ENCODE measurements around the gene MBD6.
A peak's percentile ranks its signal among the peaks of the same experiment; 100 is the strongest.

MBD6 gene

GRCh38 chr12:57545809-57546437 lies 23.3 kb downstream of the MBD6 start:
- Mint-ChIP-seq H3K4me1 (peaks cover 50% of the 10 kb centered on the region), H3K36me3 (peaks cover 3% of the 10 kb centered on the region), H3K27ac (peak overlapping the region; percentile 85), H3K9me3 (no peaks in the 10 kb centered on the region), H3K4me3 (peak overlapping the region; percentile 93), H3K27me3 (peaks cover 8% of the 10 kb centered on the region)
- no peak for ATAC-seq

GRCh38 chr12:57546438-57547287 lies 24.0 kb downstream of the MBD6 start, which contains the start of gene DCTN2:
Gene DCTN2 (minus strand): TSS chr12:57547192. CDS start chr12:57547063, 129 bp downstream.
- peak within 1 kb of the TSS; percentile 93 for H3K4me3 Mint-ChIP-seq
- peak within 1 kb of the TSS; percentile 85 for H3K27ac Mint-ChIP-seq
- peaks cover 50% of the 10 kb centered on the region for H3K4me1 Mint-ChIP-seq
- peaks cover 8% of the 10 kb centered on the region for H3K27me3 Mint-ChIP-seq
- H3K9me3 Mint-ChIP-seq, result no peaks in the 10 kb centered on the region
- ATAC-seq, result peak; percentile 98
- H3K36me3 Mint-ChIP-seq, result no peaks in the 10 kb centered on the region

- Mint-ChIP-seq H3K9me3 (no peaks in the 10 kb centered on the region), H3K27ac (peak overlapping the region; percentile 85), H3K4me3 (peak overlapping the region; percentile 93), H3K4me1 (peaks cover 50% of the 10 kb centered on the region), H3K27me3 (peaks cover 8% of the 10 kb centered on the region), H3K36me3 (no peaks in the 10 kb centered on the region)
- no peak for ATAC-seq
Measured at GRCh38 chr12:57547288-57548012, 24.8 kb downstream of the MBD6 start.

GRCh38 chr12:57548013-57548315 lies 25.3 kb downstream of the MBD6 start:
- no peak overlapping the region for H3K4me3 Mint-ChIP-seq
- no peak for ATAC-seq
- no peak overlapping the region for H3K27ac Mint-ChIP-seq

GRCh38 chr12:57548488-57548887 lies 25.9 kb downstream of the MBD6 start:
- Mint-ChIP-seq H3K27me3 (peaks cover 11% of the 10 kb centered on the region), H3K4me3 (no peak overlapping the region), H3K9me3 (no peaks in the 10 kb centered on the region), H3K4me1 (peaks cover 50% of the 10 kb centered on the region), H3K36me3 (no peaks in the 10 kb centered on the region), H3K27ac (no peak overlapping the region)
- no peak for ATAC-seq

More at GRCh38 chr12:57548013-57548315, 25.3 kb downstream of the MBD6 start:
- H3K4me1 Mint-ChIP-seq, result peaks cover 50% of the 10 kb centered on the region
- H3K27me3 Mint-ChIP-seq, result peaks cover 8% of the 10 kb centered on the region
- no peaks in the 10 kb centered on the region for H3K9me3 Mint-ChIP-seq
- no peaks in the 10 kb centered on the region for H3K36me3 Mint-ChIP-seq

GRCh38 chr12:57549203-57549908 lies 26.7 kb downstream of the MBD6 start:
- Mint-ChIP-seq H3K4me3 (peak overlapping the region; percentile 79), H3K9me3 (no peaks in the 10 kb centered on the region), H3K4me1 (peaks cover 50% of the 10 kb centered on the region), H3K27me3 (peaks cover 16% of the 10 kb centered on the region), H3K36me3 (no peaks in the 10 kb centered on the region), H3K27ac (peak overlapping the region; percentile 45)
- no peak for ATAC-seq

GRCh38 chr12:57549909-57550640 lies 27.5 kb downstream of the MBD6 start, which contains the start of gene KIF5A:
Gene KIF5A (plus strand): TSS chr12:57550044. CDS start chr12:57550272, 228 bp downstream.
- Mint-ChIP-seq H3K9me3 (no peaks in the 10 kb centered on the region), H3K27me3 (peaks cover 16% of the 10 kb centered on the region), H3K4me1 (peaks cover 45% of the 10 kb centered on the region), H3K27ac (peak within 1 kb of the TSS; percentile 45), H3K36me3 (no peaks in the 10 kb centered on the region), H3K4me3 (peak within 1 kb of the TSS; percentile 79)
- ATAC-seq, result peak; percentile 54

- ATAC-seq, result no peak
- Mint-ChIP-seq H3K9me3 (no peaks in the 10 kb centered on the region), H3K27me3 (peaks cover 16% of the 10 kb centered on the region), H3K36me3 (no peaks in the 10 kb centered on the region), H3K27ac (no peak overlapping the region), H3K4me3 (peak overlapping the region; percentile 79), H3K4me1 (peaks cover 36% of the 10 kb centered on the region)
Measured at GRCh38 chr12:57550641-57551549, 28.3 kb downstream of the MBD6 start.

GRCh38 chr12:57551637-57552305 lies 29.1 kb downstream of the MBD6 start:
- Mint-ChIP-seq H3K9me3 (no peaks in the 10 kb centered on the region), H3K4me3 (no peak overlapping the region), H3K36me3 (no peaks in the 10 kb centered on the region), H3K27me3 (peaks cover 16% of the 10 kb centered on the region), H3K27ac (no peak overlapping the region), H3K4me1 (peaks cover 30% of the 10 kb centered on the region)
- no peak for ATAC-seq

GRCh38 chr12:57552306-57552651 lies 29.7 kb downstream of the MBD6 start:
- no peaks in the 10 kb centered on the region for H3K9me3 Mint-ChIP-seq
- peaks cover 16% of the 10 kb centered on the region for H3K27me3 Mint-ChIP-seq
- ATAC-seq, result no peak
- H3K4me3 Mint-ChIP-seq, result no peak overlapping the region
- H3K4me1 Mint-ChIP-seq, result peaks cover 27% of the 10 kb centered on the region
- no peak overlapping the region for H3K27ac Mint-ChIP-seq
- H3K36me3 Mint-ChIP-seq, result no peaks in the 10 kb centered on the region

- no peak overlapping the region for H3K27ac Mint-ChIP-seq
- peaks cover 16% of the 10 kb centered on the region for H3K27me3 Mint-ChIP-seq
- H3K36me3 Mint-ChIP-seq, result no peaks in the 10 kb centered on the region
- no peak overlapping the region for H3K4me3 Mint-ChIP-seq
- peaks cover 24% of the 10 kb centered on the region for H3K4me1 Mint-ChIP-seq
- H3K9me3 Mint-ChIP-seq, result no peaks in the 10 kb centered on the region
- no peak for ATAC-seq
Measured at GRCh38 chr12:57552835-57553313, 30.2 kb downstream of the MBD6 start.

GRCh38 chr12:57553343-57554202 lies 30.9 kb downstream of the MBD6 start:
- H3K27ac Mint-ChIP-seq, result no peak overlapping the region
- peaks cover 16% of the 10 kb centered on the region for H3K27me3 Mint-ChIP-seq
- H3K36me3 Mint-ChIP-seq, result no peaks in the 10 kb centered on the region
- ATAC-seq, result no peak
- H3K4me3 Mint-ChIP-seq, result no peak overlapping the region
- H3K9me3 Mint-ChIP-seq, result no peaks in the 10 kb centered on the region
- H3K4me1 Mint-ChIP-seq, result peaks cover 21% of the 10 kb centered on the region
